CD4-positive, alpha-beta T cell (primary cell): ENCODE measurements around the gene HLA-B. TPM values are rescaled to one million over a fixed set of nuclear protein-coding genes. Genes with fewer than 3 reads are reported as not detected.

Experiments used
- ATAC-seq: fragments of 200-7000 bp; cut with Tn5 transposase; one replicate; pipeline ENCODE4 v1.10.0; 2022; ENCODE audit warnings: mild to moderate bottlenecking; ENCODE audit not compliant: poor library complexity
- CTCF ChIA-PET: fragments of 350-600 bp; sonication (Branson Sonifier 250); formaldehyde crosslinking; loops from one replicate; lab custom pipeline; 2021; ENCODE audit warnings: antibody characterized with exemption, inconsistent platforms; lab: Charles Lee
- POLR2A ChIA-PET: fragments of 350-600 bp; sonication (Branson Sonifier 250); formaldehyde crosslinking; loops from one replicate; lab custom pipeline; 2021; ENCODE audit warnings: antibody characterized with exemption, inconsistent platforms; lab: Charles Lee
- DNase-seq, 14 experiments: peaks; one replicate each; pipeline ENCODE4 v3.0.0-alpha.2; 2013 to 2020; ENCODE audit warnings: mixed read lengths in 2 of 14
- H3K27ac ChIP-seq, 2 donors: one replicate each; pipeline versions ENCODE4 v1.5.1 to v1.7.0; 2013; ENCODE audit warnings: low read length in 2 of 2, low read depth in 1 of 2, mild to moderate bottlenecking in 1 of 2
- H3K27me3 ChIP-seq, 2 experiments: 1 replicate in 1 of 2; 2 replicates in 1 of 2; pipeline versions ENCODE4 v1.6.1 to v1.7.0; 2013; ENCODE audit warnings: low read length in 2 of 2, control low read depth in 1 of 2, mild to moderate bottlenecking in 1 of 2, moderate library complexity in 1 of 2; ENCODE audit not compliant: insufficient read depth in 2 of 2, control insufficient read depth in 1 of 2
- H3K36me3 ChIP-seq: one replicate; pipeline ENCODE4 v1.6.1; 2013; ENCODE audit warnings: low read length, control low read depth; ENCODE audit not compliant: insufficient read depth
- H3K4me1 ChIP-seq: one replicate; pipeline ENCODE4 v1.6.1; 2013; ENCODE audit warnings: low read length, control low read depth; ENCODE audit not compliant: insufficient read depth
- H3K4me3 ChIP-seq: one replicate; pipeline ENCODE4 v1.5.1; 2013; ENCODE audit warnings: mild to moderate bottlenecking, low read length, moderate library complexity
- H3K9me3 ChIP-seq, 2 experiments: 1 replicate in 1 of 2; 2 replicates in 1 of 2; pipeline versions ENCODE4 v1.6.1 to v1.7.0; 2013; ENCODE audit warnings: low read length in 2 of 2, mild to moderate bottlenecking in 2 of 2, control low read depth in 1 of 2, moderate library complexity in 1 of 2; ENCODE audit not compliant: control insufficient read depth in 1 of 2, insufficient read depth in 1 of 2
- H3K27ac Mint-ChIP-seq: one replicate; pipeline ENCODE4 v1.8.0; 2020; ENCODE audit warnings: mixed read lengths
- H3K27me3 Mint-ChIP-seq: one replicate; pipeline ENCODE4 v1.8.0; 2021; ENCODE audit warnings: mixed read lengths
- H3K36me3 Mint-ChIP-seq: one replicate; pipeline ENCODE4 v1.8.0; 2021; ENCODE audit warnings: low read depth, mixed read lengths
- H3K4me1 Mint-ChIP-seq: one replicate; pipeline ENCODE4 v1.8.0; 2021; ENCODE audit warnings: low read depth, mixed read lengths
- H3K4me3 Mint-ChIP-seq: one replicate; pipeline ENCODE4 v1.8.0; 2020; ENCODE audit warnings: mild to moderate bottlenecking, mixed read lengths
- H3K9me3 Mint-ChIP-seq: one replicate; pipeline ENCODE4 v1.8.0; 2020; ENCODE audit warnings: mixed read lengths
- CTCF ChIP-seq: fragments of 200-600 bp; IDR thresholded peaks from one replicate; pipeline ENCODE4 v1.8.0; 2022; ENCODE audit warnings: antibody characterized with exemption, mild to moderate bottlenecking
- intact Hi-C, 2 experiments: fragments of 100-400 bp; cut with DNase I in 1 of 2; cut with micrococcal nuclease in 1 of 2; formaldehyde crosslinking; loops; one replicate each; pipeline versions ENCODE4 v1.15.1 to v1.9.0; 2023 to 2025; cut with DNase I, micrococcal nuclease
- total RNA-seq, 174 experiments: library from RNA in 2 of 174; stranded (reverse) in 2 of 174; gene quantifications; one replicate each; pipeline ENCODE4 v1.2.3 and lab custom pipeline; 2021 to 2026

HLA-B gene
- total RNA-seq, 2 experiments from 2014 or later: 6,758 to 7,013 TPM

GRCh38 chr6:31357886-31358285 lies 907 bp upstream of the HLA-B start:
- ChIA-PET CTCF (interaction anchor here (2.2 to 2.4 kb wide), 2 partner anchors 9 to 161 kb away, joined by 7 to 16 read pairs; no protein-coding TSS in a partner anchor), POLR2A (interaction anchor here (0.8 to 2.7 kb wide), 6 partner anchors 9 to 200 kb away, joined by 3 to 34 read pairs (median 6); partner anchors contain the start of genes CCHCR1, DDX39B and TCF19)
- H3K27ac ChIP-seq: peak overlapping the region; percentile 97 to 99
- peak overlapping the region; percentile 100 for H3K4me3 Mint-ChIP-seq
- peaks cover 55% of the 10 kb centered on the region for H3K36me3 Mint-ChIP-seq
- H3K27me3 Mint-ChIP-seq: peaks cover 5% of the 10 kb centered on the region
- DNase-seq (peak in 1 of 14 experiments; percentile 53), ATAC-seq (no peak)
- H3K27me3 ChIP-seq: no peaks in the 10 kb centered on the region
- H3K4me1 Mint-ChIP-seq: peaks cover 62% of the 10 kb centered on the region
- no peaks in the 10 kb centered on the region for H3K9me3 Mint-ChIP-seq
- H3K4me1 ChIP-seq: peaks cover 42% of the 10 kb centered on the region
- H3K9me3 ChIP-seq: no peaks in the 10 kb centered on the region
- TF ChIP-seq CTCF: no peak
- H3K27ac Mint-ChIP-seq: peak overlapping the region; percentile 100
- intact Hi-C loops: loop anchor here (1.0 to 2.0 kb wide), 3 partner anchors 85 to 161 kb away; partner anchors contain the start of gene HLA-C (in 1 of the 2)
- H3K36me3 ChIP-seq: peaks cover 39% of the 10 kb centered on the region
- peak overlapping the region; percentile 76 for H3K4me3 ChIP-seq

DNA sequence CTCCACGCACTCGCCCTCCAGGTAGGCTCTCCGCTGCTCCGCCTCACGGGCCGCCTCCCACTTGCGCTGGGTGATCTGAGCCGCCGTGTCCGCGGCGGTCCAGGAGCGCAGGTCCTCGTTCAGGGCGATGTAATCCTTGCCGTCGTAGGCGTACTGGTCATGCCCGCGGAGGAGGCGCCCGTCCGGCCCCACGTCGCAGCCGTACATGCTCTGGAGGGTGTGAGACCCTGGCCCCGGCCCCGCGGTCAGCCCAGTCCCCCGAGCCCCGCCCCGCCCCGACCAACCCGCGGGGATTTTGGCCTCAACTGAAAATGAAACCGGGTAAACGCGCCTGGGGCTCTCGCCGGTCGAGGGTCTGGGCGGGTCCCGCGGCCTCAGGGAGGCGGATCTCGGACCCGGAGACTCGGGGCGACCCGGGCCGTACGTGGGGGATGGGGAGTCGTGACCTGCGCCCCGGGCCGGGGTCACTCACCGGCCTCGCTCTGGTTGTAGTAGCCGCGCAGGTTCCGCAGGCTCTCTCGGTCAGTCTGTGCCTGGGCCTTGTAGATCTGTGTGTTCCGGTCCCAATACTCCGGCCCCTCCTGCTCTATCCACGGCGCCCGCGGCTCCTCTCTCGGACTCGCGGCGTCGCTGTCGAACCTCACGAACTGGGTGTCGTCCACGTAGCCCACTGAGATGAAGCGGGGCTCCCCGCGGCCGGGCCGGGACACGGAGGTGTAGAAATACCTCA lies 598 bp downstream of the HLA-B start:
- peaks cover 77% of the 10 kb centered on the region for H3K4me1 Mint-ChIP-seq
- DNase-seq (peak in 10 of 14 experiments; percentile 16 to 75 (median 34)), ATAC-seq (no peak)
- no peaks in the 10 kb centered on the region for H3K27me3 ChIP-seq
- H3K4me3 Mint-ChIP-seq: peak overlapping the region; percentile 100
- intact Hi-C loops: loop anchor here (1.0 to 2.0 kb wide), 3 partner anchors 84 to 160 kb away; partner anchors contain the start of gene HLA-C (in 1 of the 2)
- peaks cover 68% of the 10 kb centered on the region for H3K36me3 Mint-ChIP-seq
- peaks cover 56% of the 10 kb centered on the region for H3K4me1 ChIP-seq
- ChIA-PET POLR2A (interaction anchor here (5.2 kb wide), 1 partner anchor 84 kb away, joined by 41 read pairs; the partner anchor contains the start of gene HLA-C), CTCF (no interaction called here)
- peaks cover 5% of the 10 kb centered on the region for H3K27me3 Mint-ChIP-seq
- H3K9me3 Mint-ChIP-seq: no peaks in the 10 kb centered on the region
- peaks cover 51% of the 10 kb centered on the region for H3K36me3 ChIP-seq
- TF ChIP-seq CTCF: no peak
- no peaks in the 10 kb centered on the region for H3K9me3 ChIP-seq
- peak overlapping the region; percentile 100 for H3K27ac Mint-ChIP-seq
- H3K27ac ChIP-seq: peak overlapping the region; percentile 97 to 99
- peak overlapping the region; percentile 76 for H3K4me3 ChIP-seq

DNA sequence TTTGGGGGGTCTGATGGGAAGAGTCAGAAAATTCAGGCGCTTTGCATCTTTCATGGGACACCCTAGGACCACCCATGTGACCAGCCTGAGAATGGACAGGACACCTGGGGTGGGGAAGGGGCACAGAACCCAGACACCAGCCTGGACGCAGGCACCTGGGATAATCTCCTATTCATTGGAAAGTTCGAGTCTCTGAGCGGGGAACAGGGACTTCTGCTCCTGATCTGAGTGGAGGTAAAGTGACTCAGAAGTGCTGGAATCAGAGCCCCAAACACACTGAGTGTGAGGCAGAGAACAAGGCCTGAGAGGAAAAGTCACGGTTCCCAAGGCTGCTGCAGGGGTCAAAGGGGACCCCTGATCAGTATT lies 1.4 kb downstream of the HLA-B start:
- Mint-ChIP-seq H3K27ac (peak overlapping the region; percentile 100), H3K27me3 (peaks cover 5% of the 10 kb centered on the region), H3K4me1 (peaks cover 85% of the 10 kb centered on the region), H3K9me3 (no peaks in the 10 kb centered on the region), H3K36me3 (peaks cover 68% of the 10 kb centered on the region), H3K4me3 (peak overlapping the region; percentile 68)
- Histone ChIP-seq H3K4me1 (peaks cover 58% of the 10 kb centered on the region), H3K27me3 (no peaks in the 10 kb centered on the region), H3K36me3 (peaks cover 51% of the 10 kb centered on the region), H3K27ac (peak overlapping the region; percentile 60 to 68), H3K9me3 (no peaks in the 10 kb centered on the region), H3K4me3 (peak overlapping the region; percentile 76)
- ATAC-seq (no peak), DNase-seq (peak in 5 of 14 experiments; percentile 9 to 52 (median 38))
- CTCF ChIA-PET: interaction anchor here (1.3 kb wide), 1 partner anchor 11 kb away, joined by 4 read pairs; no protein-coding TSS in a partner anchor
- no peak for TF ChIP-seq CTCF
- POLR2A ChIA-PET: interaction anchor here (0.7 to 5.2 kb wide), 6 partner anchors 11 to 217 kb away, joined by 4 to 41 read pairs (median 5); partner anchors contain the start of genes HLA-C and PSORS1C2
- intact Hi-C loops: no loop called here
